Stimulated activated CD8-positive, alpha-beta memory T cell treated with anti-CD3 and anti-CD28 coated beads, Interleukin-15, amount 100 ng/mL, for 4 hours (primary cell): ENCODE data around the gene SERGEF.

ENCODE experiments used
- DNase-seq, 2 donors: peaks; one replicate each; pipeline ENCODE4 v3.0.0-alpha.2; 2020; ENCODE audit warnings: low read depth in 2 of 2

The SERGEF gene

DNA sequence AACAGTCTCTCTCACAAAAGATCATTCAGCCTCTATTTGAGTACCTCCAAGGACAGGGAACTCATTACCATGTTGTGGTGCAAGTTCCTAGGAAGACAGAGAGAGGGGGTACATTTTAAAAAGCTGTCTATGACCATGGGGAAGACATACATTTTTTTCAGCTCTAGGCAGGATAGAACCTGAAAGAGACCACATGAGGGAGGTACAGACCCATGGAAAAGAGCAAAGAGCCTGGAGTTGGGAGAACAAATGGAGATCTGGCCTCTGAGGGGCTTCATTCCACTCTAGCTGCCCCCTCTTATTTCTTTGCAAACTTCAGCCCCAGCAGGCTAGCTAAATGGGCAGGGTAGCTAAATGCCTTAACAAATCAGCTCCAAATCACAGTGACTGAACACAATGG lies 241.9 kb downstream of the SERGEF start:
- no peak for DNase-seq

DNA sequence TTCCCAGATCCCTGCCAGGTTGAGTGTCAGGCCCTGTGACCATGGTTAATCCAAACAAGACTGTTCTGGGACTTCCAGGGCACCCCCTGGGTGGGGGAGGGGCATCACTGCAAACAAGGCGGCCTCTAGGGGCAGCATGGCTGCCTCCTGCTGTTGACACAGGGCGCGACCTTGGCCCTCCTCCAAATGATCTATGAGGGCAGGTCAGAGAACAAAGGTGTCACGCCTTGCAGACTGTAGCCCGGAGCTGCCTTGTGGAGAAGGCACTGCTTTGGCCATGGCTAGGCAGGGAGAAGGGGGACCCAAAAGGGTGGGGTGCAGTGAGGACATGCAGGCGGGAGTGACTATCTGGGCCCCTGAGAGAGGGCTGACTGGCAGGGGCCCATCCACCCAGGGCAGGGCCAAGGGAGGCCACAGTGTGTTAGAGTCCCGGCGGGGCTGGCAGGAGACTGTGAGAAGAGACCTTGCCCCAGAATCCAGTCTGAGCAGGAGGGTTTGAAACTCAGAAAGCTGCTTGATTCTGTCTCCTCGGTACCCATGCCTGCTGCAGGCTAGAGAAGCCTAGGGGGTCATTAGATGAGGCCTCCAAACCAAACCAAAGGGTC lies 242.7 kb downstream of the SERGEF start:
- DNase-seq: no peak

DNA sequence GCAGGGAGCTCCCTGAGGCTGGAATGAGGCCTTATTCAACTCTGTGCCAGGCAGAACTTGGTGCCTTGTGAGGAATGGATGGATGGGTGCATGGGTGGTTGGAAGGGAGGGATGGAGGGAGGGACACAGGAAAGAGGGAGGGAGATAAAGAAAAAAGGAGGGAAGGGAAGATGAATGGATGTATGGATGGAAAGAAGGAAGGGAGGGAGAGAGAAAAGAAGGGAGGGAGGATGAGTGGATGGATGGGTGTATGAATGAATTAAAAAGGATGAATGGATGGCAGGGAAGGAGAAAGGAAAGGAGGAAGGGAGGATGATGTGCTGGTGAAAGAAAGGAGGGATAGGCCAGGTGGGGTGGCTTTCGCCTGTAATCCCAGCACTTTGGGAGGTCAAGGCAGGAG lies 243.6 kb downstream of the SERGEF start:
- DNase-seq: no peak

DNA sequence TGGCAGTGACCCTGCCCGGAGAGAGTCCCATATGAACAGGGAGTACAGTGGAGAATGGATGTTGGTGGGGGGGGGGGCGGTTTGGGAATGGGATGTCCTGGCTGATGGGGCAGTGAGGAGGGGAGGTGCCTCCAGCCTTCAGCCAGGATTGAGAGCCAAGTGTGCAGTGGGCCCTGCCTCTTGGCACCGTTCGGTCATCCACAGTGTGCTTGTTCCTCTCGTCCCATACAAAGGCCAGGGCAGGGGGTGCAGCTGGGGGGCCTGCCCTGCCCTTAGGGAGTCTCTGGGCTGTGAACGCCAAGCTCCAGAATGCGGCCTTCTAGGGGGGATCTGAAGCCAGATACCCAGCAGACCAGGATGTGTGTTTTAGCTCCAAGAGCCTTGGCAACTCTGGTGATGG lies 244.3 kb downstream of the SERGEF start:
- no peak for DNase-seq

DNA sequence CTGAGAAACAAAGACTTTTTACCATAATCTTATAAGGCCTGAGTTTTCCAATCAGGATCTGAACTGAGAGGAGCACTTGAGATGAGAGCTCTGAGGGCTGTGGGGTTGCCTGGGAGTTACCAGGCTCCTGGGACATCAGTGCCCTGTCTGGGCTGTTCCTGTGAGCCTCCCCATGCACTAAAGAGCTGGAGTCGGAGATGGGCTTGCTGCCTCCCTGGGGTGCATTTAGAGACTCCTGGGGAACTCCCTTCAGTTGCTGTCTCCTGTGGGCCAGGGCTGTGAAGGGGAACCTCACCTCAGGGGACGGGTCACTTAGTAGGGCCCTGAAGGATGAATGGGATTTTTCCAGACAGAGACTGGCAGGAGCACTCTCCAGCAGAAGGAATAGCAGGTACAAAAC lies 244.9 kb downstream of the SERGEF start:
- no peak for DNase-seq

DNA sequence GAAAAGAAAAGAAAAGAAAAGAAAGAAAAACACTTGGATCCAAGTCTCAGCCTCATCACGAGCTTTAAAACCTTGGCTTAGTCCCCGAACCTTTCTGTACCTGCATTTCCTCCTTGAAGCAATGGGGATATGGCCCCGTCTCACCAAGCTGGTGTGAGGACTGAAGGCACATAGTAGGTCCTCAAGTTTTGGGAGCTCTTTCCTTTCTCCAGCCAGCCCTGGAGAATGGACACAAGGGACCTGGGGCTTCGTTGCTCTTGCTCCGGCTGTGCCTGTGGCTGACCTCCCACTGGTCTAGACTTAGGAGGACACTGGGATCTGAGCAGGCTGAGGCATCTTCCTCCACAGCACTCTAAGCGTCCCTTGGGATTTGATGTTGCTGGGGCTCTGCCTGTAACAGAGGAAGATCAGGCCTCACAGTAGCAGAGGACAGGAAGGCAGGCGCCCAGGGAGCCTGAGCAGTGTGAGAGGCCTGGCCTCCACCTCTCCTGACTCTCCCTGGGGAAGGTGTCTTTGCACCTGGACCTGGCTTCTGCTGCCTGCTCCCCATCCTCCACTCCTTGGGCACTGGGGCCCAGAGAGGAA lies 245.5 kb downstream of the SERGEF start:
- DNase-seq: no peak

DNA sequence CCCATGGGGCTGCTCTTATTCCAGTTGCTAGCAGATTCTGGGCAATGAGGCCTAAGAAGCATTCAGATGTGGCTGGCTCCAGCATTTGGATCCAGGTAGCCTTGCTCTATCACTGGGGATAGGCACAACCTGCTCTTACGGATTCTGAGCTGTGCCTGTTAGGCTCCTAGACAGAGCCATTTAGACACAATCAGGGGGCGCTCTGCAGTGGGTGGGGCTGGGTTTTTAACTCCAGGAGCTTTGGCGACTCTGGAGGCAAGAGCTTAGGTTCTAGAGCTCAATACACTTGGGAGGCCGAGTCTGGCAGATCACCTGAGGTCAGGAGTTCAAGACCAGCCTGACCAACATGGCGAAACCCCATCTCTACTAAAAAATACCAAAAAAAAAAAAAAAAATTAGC lies 246.3 kb downstream of the SERGEF start:
- DNase-seq: no peak

DNA sequence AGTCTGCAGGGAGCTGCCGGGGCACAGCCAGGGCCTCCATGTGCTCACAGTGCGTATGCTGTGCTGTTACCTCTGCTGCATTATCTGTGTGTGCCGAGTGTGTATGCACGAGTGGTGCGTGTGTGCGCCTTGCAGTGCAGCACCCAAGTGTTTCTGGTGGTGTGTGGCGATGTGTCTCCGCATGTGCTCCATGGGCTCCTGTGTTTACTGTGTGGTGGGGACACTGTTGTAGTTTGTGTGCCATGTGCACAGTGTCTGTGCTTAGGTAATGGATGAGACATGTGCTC lies 246.8 kb downstream of the SERGEF start:
- DNase-seq: no peak

DNA sequence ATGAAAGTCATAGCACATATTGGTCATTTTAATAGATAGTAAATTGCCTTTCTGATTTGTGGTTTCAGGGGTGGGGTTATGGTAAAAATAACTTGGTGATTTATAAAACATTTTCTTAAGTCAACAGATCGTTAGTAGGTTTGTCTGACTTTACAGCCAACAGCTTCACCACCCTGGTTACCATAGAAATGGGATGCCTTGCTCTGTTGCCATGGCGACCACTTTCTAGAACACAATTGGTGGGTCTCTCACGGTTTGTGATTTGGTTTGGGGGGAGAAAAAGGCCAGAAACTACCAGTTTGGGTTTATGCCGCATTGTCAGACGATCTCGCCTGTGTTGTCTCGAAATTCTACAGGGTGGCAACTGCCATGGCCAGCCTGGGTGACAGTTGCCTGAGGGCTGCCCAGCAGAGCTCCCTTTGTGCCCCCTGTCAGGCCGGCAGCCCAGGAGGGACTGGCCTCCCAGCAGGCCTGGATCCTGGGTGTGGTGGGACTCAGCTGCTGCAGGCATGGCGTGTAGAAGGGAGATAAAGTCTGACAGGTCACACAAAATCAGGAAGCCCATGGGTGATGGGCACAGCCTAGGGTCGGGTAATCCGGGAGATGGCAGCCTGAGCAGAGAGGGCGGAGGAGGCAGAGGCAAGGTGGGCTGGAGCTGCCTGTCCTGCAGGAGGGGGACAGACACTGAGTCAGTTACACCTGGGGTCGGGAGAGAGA lies 247.3 kb downstream of the SERGEF start:
- no peak for DNase-seq

DNA sequence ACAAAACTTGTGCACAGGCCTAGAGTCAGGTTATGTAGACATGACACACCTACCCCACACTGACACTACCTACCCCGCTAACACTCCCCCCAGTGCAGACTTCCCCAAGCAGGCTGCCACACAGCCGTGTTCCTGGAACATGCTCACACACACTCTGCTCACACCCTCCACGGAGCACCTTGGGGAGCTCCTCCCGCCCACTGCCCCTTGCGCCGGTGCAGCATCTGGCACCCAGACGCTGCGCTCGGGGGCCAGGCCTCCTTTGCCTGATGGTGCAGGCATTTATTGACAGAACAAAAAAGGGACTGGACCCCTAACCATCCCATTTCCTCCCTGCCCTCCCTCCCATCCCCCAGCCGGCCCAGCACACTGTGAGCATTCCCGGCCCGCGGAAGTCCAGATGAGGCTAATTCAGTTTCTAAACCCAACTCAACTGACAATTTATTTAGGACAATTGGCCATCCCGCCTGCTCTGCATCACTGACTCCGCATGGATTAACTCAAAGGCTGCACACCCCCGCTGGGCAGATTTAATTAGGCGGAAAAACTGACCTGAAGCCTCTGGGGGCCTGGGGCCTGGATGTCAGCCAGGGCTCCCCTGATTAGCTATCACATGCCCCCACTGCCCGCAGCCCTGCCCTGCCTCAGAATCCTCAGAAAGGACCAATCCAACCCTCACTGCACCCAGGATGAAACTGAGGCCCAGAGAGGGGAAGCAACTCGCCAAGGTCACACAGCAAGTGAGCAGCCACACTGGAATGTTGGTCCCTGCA lies 248.2 kb downstream of the SERGEF start:
- no peak for DNase-seq

DNA sequence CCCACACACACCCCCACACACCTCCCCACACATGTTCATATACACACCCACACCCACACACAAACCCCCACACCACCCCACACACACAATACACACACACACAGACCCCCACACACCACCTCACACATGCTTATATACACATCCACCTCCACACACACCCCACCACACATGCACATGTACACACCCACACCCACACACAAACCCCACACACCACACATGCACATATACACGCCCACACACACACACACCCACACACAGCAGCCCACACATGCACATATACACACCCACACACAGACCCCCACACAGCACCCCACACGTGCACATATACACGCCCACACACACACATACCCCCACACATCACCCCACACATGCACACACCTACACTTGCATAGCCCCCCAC lies 249.1 kb downstream of the SERGEF start:
- no peak for DNase-seq

DNA sequence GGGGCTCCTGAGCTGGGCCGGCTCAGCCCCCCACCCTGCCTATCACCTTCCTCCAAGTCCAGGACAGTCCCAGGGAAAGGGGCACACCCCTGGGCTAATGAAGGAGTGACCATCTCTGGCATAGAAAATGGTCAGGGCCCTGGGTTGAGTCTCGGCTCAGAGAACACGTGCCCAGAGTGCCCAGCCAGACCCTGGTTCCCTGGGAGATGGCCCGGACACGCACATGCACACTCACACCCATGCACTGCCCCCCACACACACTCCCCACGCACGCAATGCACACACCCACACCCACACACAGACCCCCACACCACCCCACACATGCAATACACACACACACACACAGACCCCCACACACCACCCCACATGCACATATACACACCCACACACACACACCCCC lies 249.6 kb downstream of the SERGEF start:
- no peak for DNase-seq

DNA sequence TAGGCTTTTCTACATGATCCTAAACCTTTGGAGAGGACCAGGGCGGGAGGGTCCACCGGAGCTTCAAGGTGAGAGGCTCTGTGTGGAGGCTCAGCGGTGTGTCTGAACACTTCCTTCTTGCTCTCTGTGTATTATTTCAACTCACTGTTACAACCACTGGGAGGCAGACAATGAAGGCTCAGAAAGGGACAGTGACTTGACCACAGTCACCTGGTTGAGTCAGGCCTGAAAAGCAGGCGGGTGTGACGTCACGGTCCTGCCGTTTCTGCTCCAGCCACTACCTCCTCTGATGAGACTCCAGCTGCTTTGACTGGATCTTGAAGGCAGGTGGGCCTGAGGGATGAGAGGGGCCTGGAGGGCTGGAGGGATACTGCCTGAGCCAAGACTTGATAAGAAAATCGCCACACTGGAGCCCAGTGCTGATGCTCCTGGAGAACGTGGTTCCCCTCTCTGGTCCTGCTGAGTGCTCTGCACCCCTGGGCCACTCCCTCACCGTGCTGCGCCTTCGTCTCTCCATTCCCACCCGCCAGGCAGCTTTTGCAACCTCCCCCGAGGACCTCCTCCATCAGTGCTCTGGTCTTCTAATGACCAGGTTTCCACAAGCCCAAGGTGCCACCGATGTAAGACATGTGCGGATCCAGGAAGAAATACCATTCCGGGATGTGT lies 250.4 kb downstream of the SERGEF start:
- no peak for DNase-seq

DNA sequence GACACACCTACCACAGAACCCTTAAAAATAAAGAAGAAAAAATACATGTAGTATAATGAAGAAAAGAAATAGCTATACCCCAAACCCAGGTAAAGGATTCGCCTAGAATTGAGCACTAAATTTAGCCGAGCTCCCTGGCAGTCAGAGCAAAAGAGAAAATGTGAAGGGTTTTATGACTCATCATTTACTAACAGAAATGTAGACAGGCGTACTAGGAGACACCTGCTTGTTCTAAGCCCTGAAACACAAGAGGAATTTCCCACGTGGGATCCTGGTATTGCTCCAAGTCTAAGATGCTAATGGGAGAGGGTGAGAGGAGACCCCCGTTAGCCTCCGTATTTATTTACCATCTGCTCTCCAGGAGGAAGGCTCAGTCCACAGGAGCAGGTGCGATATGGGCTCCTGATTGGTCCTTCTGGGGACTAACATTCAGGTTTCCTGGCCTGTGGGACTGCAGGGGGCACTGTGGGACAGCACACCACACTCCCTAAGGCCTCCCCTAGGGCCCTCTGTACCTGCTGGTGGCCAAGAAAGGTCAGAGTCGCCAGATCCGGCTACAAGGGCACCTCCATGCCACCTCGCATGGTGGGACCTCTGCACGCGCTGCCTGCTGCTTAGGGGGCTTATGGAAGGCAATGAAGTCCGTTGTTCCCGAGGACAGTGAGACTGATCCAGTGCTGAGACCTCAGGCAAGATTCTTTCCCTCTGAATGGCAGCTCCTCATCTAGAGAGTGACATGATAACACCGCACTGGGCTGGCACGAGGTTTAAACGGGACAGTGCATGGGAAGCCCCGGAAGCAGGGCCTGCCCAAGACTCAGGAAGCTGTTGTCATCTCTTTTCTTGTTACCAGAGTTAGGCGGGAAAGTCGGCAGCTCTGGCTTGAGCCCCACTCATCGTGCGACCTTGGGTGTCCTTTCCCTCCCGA lies 252.5 kb downstream of the SERGEF start:
- no peak for DNase-seq

DNA sequence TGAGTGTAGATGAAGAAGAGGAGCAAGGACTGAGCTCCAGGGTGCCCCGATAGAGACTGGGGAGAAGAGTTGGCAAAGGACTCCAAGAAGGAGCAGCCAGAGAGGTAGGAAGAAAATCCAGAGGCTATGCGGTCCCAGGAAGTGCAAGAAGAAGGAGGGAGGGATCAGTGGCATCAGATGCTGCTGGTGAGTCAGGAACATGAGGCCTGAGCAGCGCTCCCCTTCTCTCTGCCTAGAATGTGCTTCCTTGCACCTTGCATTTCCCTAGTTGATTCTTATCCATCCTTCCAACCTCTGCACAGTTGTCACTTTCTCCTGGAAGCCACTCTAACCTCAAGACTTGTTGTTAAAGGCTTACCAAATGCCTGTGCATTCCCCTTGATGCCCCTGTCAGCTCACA lies 257.0 kb downstream of the SERGEF start:
- DNase-seq: no peak

DNA sequence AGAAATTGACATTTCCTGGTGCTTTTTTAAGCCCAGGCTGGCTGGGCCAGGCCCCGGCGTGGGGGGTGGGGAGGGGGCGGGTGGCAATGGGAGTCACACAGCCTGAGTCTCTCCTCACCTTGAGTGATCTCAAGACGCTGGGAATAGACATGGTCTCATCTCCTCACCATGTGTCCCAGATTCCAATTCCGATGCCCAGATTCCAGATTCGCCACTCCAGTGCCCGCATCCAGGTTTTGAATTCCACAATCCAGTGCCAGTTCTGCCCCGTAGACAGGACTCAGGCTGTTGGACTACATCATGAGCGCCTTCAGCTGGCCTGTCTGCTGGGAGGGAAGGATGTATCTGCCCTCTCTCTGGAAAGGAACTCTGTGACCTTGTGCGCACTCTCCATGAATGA lies 259.2 kb downstream of the SERGEF start:
- DNase-seq: no peak

DNA sequence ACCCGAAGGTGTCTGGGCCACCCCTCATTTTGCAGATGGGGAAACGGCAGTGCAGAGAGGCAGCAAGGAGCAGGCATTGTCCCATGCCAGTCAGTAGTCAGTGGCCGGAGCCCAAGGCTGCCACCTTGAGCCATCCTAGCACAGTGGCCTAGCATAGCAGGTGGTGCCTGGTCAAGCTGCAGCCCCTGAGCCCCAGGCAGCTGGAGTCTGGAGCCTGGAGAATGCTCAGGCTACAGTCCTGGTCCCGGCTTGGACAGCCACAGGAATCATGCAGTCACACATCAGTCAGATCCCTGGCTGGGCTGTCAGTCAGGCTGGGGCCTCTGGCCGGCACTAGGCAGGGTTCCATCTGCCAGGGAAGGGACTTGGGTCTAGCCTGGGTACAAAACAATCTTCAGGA lies 259.7 kb downstream of the SERGEF start:
- DNase-seq: no peak

DNA sequence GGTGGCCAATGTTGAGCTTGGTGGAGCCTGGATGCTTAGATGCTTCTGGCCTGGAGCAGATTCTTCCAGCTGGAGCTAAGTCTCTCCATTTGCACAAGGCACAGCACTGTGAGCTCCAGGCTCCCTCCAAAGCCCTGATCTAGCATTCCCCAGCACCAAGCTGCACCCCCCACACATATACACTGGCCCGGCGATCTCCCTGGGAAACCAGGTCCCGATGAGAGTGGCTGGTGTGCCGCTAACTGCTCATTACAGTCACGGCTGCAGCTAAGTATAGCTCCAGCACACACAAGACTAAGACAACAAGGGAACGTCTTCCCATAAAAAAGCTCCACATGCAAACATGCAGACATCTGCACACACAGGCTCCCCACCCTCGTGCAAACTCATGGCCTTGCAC lies 260.7 kb downstream of the SERGEF start:
- no peak for DNase-seq

DNA sequence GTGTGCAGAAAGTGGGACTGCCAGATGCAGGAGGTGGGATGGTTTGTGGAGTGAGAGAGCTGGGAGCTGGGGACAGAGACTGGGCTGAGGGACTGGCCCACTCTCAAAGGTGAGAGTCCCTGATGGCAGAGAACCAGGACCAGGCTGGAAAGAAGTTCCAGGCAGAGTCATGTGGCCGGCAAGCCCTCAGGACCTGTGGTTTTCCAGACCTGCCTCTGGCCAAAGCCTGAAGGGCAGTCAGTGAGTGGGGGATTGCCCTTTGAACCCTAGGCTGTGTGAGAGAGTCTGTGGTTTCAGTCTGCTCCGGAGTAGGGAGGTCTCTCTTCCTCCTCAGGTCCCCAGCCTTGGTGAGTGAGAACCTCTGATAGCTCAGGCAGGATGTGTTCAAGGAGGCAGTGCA lies 261.3 kb downstream of the SERGEF start:
- DNase-seq: no peak

DNA sequence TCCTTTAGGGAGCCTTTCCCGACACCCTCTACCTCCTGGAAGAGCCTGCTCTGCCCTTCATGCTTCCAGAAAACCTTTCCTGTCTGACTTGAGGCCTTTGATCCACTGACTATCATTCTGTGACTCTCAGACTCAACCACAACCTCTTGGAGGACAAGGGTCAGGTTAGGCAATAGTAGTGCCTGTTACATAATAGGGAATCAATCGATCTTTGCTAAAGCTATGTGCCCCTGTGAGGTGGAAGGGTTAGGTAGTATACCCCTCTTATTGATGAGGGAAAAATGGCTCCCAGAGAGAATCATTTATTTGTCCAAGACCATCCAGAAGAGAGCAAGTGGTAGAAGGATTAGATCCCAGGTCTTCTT lies 262.1 kb downstream of the SERGEF start:
- no peak for DNase-seq

DNA sequence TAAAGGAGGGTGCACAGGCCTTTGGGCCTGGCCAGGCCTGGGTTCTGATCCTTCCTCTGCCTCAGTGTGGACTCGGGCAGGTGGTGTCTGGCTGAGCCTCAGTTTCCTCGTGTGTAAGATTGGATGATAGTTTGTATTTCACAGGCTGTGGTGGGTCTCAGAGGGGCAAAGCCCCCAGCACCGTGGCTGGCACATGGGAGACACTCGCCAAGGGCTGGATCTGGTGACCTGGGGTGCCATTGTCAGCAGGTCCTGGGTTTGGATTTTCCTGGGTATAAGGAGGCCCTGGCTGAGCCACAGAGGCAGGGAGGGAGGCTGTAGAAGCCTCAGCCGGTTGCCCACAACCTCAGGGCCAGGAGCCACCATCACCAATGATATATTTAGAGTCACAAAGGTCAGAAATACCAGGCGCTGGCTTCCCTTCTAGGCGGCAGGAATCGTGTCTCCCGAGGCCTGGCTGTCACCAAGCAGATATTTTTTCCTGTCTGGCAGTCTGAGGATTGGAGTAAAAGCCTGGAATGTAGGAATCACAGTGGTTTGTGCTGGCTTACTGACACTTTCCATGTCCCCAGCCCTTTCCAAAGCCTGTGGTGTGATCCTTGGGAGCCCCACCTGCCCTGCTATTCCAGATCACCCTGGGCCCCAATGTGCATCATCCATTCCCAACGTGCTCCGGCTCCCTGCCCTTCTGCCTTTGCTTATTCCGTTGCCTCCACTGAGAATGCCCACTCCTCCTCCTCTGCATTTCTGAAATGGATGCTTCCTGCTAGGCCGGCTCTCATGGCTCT lies 262.6 kb downstream of the SERGEF start:
- no peak for DNase-seq
